ENCODE measurements around the gene SLC7A6. TPM values are rescaled to one million over a fixed set of nuclear protein-coding genes. Genes with fewer than 3 reads are reported as not detected.

The SLC7A6 gene
- total RNA-seq, 1 experiment from 2014 or later = 19.3 TPM

GRCh38 chr16:68235108-68235886 lies 29.0 kb upstream of the SLC7A6 start:
- DNase-seq (ENCODE audit: low read depth) = no peak

DNA sequence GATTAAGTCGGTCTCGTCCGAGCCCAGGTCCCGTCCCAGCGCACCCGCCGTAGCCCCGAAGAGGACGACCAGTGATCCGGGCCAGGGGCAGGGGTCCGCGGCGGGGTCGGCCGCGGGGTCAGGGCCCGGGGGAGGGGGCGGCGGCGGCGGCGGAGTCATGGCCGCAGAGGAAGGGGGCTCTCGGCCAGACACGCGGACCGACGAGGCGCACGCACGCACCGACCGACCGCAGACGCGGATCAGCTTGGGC lies 28.5 kb upstream of the SLC7A6 start, which contains the start of gene ESRP2:
Gene ESRP2 (minus strand): TSS at position 241 of the 250 bp plus-strand sequence. CDS start 82 bp downstream, at position 159.
- no peak for DNase-seq (ENCODE audit: low read depth)

- no peak for DNase-seq (ENCODE audit: low read depth)
Measured at GRCh38 chr16:68236137-68236825, 28.0 kb upstream of the SLC7A6 start.

DNA sequence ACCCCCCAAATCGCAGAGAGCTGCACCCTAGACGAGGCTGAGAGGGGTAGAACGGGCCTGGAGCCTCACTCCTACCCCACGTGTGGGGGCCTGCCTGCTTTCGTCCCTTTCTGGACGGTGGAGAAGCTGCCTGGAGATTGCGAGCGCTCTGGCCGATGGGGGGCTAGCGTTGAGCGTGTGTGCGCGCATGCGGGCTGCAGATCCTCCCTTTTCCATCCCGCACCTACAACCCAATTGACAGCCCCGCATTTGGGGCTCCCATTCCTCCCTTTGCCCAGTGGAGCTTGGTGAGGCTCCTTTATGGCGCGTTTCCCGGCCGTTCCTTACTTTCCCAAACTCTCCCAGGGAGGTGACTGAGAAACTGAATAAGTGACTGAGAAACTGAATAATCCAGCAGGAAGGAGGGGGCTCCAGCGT lies 27.5 kb upstream of the SLC7A6 start:
- DNase-seq (ENCODE audit: low read depth) = no peak

DNA sequence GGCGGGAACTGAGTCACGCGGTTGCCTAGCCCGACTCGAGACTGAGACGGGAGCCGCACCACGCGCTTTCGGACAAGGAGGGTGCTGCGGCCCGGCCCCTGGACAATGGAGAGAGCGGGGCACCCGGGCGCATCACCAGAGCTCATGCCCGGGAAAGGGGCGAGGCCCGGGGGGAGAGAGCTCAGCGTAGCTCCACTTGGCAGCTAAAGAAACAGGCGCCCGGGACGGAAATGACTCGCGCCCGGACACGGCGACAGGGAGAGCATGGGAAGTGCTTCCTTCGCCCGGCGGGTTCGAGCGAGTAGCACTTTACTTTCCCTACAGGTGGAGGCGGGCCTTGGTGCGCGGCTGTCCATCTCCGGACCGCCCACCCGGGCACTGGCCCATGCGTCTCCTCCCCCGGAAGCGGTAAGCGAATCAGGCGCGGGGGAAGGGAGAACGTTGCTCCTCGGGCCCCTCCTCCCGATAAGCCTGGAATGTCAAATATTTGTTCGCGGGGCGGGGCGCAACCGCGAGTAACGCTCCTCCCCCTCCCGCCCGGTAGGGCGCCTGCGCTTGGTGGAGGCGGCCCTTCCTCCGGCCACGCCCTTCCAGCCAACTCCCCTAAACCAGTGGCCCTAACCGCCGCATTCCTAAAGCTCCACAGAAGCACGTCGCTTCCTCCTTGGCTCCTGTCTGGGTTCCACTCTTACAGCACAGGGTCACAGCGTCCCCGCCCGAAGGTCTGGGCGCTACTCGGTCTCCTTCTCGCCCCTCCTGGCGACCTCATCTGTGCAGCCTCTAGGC lies 26.9 kb upstream of the SLC7A6 start:
- peak; percentile 97 for DNase-seq (ENCODE audit: low read depth)

DNA sequence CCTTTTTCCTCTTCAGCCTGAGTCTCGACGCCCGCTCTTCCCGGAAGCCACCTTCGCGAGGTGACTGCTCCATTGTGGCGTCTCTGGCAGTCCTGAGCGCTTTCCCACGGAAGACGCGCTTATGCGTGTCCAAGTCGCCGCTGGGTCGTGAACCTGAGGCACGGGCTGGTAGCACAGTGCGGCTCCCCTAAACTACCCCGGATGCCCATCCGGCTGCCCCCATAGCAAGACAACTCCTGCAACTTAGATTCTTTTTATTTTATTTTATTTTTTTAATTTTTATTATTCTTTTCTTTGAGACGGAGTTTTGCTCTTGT lies 26.3 kb upstream of the SLC7A6 start:
- DNase-seq (ENCODE audit: low read depth) = no peak

- DNase-seq (ENCODE audit: low read depth) = no peak
Measured at GRCh38 chr16:68242085-68242484, 22.2 kb upstream of the SLC7A6 start.

DNA sequence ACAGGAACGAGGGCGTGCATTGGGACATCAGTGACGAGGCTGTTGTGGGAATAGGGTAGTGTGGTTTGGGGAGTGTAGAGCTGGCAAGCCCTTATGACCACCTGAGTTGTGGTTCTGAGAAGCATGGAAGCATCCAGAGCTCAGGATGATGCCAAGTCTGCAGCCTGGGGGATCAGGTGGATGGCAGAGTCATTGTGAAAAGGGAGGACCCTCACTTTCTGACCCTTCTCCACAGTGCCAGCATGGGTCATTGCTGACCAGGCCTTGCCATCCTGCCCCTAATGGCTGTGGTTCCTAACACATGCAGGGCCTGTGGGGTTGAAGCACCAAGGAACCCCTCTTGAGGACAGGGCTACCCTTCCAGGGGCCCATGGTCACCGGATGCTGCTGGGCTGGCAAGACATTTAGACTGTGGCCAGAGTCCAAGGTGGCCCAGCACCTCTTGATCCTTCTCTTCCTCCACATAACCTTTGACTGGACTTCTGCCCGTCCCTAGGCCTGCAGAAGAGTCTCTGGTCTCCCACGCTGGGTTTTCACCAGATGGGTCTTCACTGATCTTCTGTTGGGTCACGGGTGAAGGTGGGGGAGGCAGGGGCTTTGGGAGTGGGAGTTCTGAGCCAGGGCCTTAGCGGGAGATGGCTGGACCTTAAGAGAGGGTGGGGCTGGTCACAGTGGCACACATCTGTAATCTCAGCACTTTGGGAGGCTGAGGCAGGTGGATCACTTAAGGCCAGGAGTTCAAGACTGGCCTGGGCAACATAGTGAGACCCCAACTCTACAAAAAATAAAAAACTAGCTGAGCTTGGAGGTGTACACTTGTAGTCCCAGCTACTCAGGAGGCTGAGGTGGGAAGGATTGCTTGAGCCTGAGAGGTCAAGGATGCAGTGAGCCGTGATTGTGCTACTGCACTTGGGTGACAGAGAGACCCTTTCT lies 21.1 kb upstream of the SLC7A6 start:
- no peak for DNase-seq (ENCODE audit: low read depth)

DNA sequence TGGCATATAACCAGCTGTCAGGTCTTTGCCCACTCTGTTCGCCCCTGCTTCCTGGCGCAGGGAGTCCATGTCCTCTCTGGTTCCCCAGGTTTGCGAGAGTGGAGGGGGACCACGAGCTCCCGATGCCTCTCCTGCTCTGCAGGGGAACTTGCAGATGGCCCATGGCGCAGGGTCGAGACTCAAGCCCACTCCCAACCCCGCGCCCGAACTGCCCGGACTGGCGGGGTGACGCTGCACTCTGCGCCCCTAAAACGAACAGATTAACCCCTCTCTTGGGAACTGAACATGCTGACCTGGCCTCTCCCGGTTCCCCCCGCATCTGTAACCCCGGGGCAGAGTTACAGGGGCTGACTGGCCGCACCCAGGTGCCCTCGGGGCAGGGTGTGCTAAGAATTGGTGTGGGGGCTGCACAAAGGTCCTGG lies 19.8 kb upstream of the SLC7A6 start:
- no peak for DNase-seq (ENCODE audit: low read depth)

DNA sequence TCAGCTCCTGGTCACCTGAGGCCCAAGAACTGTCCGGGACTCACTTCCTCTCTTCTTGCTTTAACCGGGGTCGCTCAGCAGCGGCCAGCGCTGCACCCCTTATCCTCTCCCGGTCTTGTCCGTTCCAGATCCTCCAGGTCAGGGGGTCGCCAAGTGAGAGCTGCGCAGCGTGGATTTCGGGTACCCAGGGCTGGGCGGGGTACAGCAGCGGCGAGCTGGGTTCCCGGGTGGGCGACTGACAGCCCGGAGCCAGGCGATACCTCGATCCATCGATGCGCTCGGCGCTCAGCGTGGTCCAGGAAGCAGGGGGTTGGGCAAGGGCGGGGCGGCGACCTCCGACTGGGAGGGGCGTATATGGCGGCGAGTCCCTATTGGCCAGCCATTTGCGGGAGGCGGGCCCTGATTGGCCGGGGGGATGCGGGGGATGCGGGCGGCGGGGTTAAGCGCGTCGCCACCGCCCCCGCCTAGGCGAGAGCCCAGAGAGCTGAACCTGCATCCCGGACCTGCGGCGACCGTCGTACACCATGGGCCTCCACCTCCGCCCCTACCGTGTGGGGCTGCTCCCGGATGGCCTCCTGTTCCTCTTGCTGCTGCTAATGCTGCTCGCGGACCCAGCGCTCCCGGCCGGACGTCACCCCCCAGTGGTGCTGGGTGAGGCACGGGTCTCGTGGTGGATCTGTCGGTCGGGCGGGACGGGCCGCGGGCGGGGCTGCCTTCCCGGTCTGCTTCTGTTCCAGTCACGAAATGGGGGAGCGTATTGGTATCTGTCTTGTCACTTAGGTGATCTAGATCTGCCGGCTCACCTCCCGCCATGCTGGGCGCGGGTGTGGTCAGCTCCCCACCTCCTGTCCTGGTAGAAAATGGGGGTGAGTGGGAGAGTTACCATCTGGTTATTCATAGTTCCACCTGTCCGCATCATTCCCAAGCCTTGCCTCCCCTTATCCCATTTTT lies 19.1 kb upstream of the SLC7A6 start, which contains the start of gene PLA2G15:
Gene PLA2G15 (plus strand): TSS at position 471 of the 951 bp plus-strand sequence. CDS start 54 bp downstream, at position 525.
- DNase-seq (ENCODE audit: low read depth) = peak; percentile 89

DNA sequence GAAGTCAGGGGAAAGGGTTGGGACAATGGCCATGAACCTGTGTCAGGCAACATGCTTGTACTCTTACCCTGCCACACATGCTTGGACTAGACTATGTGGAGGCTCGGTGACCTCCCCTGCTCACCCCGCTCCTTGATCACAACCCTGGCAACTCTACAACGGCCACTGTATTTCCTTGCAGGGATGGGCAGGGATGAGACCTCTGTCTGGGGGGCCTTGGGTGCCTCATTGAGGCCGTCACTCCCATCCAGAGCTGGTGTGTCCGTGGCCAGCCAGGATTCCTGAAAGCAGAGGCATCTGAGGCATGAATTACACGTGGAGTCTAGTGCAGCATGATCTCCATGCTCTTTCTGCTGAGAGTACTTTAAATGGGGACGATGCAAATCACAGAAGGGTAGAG lies 18.2 kb upstream of the SLC7A6 start:
- no peak for DNase-seq (ENCODE audit: low read depth)

GRCh38 chr16:68246666-68247065 lies 17.7 kb upstream of the SLC7A6 start:
- DNase-seq (ENCODE audit: low read depth) = no peak

DNA sequence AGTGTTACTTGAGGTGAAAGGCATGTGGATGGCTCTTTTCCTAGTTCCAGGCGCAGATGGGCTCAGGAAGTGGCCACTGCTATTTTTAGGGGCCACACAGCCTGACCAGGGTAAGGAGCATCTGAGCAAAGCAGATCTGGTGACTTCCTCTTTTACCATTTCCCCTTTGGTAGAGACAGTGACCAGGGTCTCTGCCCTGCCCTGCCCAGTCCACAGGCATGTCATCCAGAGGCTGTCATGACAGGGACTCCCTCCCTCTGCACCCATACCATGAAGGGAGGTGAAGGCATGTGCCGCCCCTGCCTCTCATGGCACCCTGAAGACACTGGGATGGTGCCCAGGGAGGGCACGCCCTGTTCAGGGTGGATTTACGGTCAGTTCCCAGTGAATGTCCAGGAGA lies 16.9 kb upstream of the SLC7A6 start:
- no peak for DNase-seq (ENCODE audit: low read depth)

DNA sequence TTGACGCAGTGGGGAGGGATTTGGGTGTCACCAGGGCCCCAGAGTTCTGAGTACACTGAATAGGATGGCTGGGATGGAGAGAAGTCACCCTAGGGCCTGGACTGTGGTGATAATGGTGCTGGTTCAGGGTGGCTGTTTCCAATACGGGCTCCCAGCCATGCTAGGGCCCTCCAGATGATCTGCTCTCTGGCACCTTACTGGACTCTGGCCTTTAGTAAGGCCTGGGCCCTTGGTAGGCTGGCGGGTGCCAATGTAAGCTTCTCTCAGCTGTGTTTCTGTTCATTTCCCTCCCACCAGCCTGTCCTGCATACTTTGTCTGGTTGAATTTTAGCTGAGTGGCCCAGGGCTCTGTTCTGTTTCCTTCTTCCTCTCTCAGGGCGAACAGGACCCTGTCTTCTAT lies 16.4 kb upstream of the SLC7A6 start:
- DNase-seq (ENCODE audit: low read depth) = no peak

DNA sequence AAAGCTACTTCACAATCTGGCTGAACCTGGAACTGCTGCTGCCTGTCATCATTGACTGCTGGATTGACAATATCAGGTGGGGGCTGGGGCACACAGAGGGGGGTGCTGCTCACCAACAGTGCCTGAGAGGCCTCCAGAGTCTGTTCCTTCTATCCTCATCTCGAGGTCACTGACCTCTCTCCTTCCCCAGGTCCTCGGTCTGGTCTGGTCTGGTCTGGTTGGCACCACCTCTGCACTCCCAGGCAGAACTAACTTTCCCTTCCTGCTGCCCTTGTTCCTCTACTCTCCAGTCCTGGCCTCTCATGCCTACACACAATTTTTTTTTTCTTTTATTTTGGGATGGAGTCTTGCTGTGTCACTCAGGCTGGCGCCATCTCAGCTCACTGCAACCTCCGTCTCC lies 15.0 kb upstream of the SLC7A6 start:
- no peak for DNase-seq (ENCODE audit: low read depth)

DNA sequence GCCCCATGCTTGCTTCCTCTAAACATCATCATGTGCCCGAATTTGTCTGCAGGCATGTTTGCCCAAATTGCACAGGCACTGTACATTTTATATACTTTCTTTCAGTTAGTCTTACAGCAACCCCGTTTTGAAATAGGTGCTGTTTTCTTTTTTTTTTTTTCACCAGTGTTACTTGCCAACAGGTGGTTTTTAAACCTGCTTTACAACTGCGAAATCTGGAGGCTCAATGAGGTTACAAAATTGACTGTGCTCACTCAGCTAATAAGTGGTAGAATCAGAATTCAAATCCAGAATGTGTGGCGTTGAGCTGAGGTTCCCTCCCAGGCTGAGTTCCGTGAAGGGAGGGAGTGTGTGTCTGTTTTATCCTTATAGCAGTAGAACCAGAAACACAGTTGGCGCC lies 13.4 kb upstream of the SLC7A6 start:
- no peak for DNase-seq (ENCODE audit: low read depth)

GRCh38 chr16:68251832-68252231 lies 12.5 kb upstream of the SLC7A6 start:
- DNase-seq (ENCODE audit: low read depth) = no peak

DNA sequence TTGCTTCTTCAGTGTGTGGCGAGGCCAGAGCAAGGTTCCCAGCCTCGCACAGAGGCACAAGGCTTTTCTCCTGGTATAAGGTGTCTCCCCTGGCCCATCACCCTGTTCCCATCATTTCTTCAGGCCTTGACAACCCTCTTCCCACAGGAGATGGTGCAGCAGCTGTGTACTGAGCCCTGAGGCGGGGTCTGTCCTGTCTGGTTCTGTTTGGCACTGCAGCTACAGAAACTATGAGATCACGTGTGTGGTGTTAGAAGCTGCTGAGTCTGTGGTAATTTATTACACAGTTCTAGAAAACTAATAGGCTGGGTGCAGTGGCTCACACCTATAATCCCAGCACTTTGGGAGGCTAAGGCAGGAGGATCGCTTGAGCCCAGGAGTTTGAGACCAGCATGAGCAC lies 11.9 kb upstream of the SLC7A6 start:
- no peak for DNase-seq (ENCODE audit: low read depth)

DNA sequence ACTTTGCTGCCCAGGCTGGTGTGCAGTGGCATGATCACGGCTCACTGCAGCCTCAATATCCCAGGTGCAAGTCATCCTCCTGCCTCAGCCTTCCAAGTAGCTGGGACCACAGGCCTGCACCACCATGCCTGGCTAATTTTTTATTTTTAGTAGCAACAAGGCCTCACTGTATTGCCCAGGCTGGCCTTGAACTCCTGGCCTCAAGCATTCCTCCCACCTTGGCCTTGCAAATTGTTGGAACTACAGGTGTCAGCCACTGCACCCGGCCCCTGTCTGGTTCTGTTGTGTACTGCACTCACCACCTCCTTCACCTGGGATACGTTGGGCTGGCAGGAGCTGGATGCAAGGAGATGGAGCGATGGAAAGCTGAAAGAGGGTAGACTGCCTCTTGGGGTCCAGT lies 10.6 kb upstream of the SLC7A6 start:
- no peak for DNase-seq (ENCODE audit: low read depth)

DNA sequence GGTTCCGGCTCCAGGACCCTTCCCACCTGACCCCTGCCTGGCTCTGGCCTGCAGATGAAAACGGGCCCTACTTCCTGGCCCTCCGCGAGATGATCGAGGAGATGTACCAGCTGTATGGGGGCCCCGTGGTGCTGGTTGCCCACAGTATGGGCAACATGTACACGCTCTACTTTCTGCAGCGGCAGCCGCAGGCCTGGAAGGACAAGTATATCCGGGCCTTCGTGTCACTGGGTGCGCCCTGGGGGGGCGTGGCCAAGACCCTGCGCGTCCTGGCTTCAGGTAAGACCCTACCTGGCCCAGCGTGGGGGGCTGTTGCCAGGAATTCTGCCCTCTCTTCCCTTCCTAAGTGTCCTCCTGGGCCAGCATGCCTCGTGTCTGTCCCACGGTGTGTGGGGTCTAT lies 8.6 kb upstream of the SLC7A6 start:
- no peak for DNase-seq (ENCODE audit: low read depth)

Data from LHCN-M2 (cell line).